Caco-2 (cell line): ENCODE measurements around the gene PRKCB. TPM values are rescaled to one million over a fixed set of nuclear protein-coding genes. Genes with fewer than 3 reads are reported as not detected.

Experiments used
- BruUV-seq: library from RNA; stranded (reverse); fragments of 400-500 nt; replicated peaks from 2 replicates; lab custom pipeline; 2021; lab: Mats Ljungman, UMichigan
- CTCF ChIA-PET: fragments of 300-600 bp; sonication (Branson Sonifier 250); formaldehyde crosslinking; loops from one replicate; lab custom pipeline; 2022; ENCODE audit warnings: antibody characterized with exemption; lab: Charles Lee
- POLR2A ChIA-PET: fragments of 300-600 bp; sonication (Branson Sonifier 250); formaldehyde crosslinking; loops from one replicate; lab custom pipeline; 2022; ENCODE audit warnings: antibody characterized with exemption; lab: Charles Lee
- DNase-seq, 2 experiments: peaks; one replicate each; pipeline versions ENCODE4 v3.0.0 to v3.0.0-alpha.2; 2020 to 2022
- H3K27me3 ChIP-seq: replicated peaks from 2 replicates; pipeline ENCODE4 v1.6.0; 2011; ENCODE audit warnings: low read length; ENCODE audit not compliant: control insufficient read depth, insufficient read depth
- H3K36me3 ChIP-seq: 2 replicates; pipeline ENCODE4 v1.5.1; 2011; ENCODE audit warnings: low read length; ENCODE audit not compliant: control insufficient read depth, insufficient read depth
- H3K4me1 ChIP-seq: fragments of 250-450 bp; sonication (Bioruptor Pico); 2 replicates; pipeline ENCODE4 v1.5.1; 2020; ENCODE audit warnings: mild to moderate bottlenecking
- H3K4me3 ChIP-seq: 2 replicates; pipeline ENCODE4 v1.5.1; 2011; ENCODE audit warnings: low read depth, mild to moderate bottlenecking, control low read depth, low read length
- H3K9me3 ChIP-seq: fragments of 250-450 bp; sonication (Bioruptor Pico); 2 replicates; pipeline ENCODE4 v1.5.1; 2020; ENCODE audit warnings: mild to moderate bottlenecking, moderate library complexity
- H3K27ac Mint-ChIP-seq: one replicate; pipeline ENCODE4 v1.8.0; 2022; ENCODE audit warnings: mixed read lengths; ENCODE audit not compliant: unreplicated experiment
- H3K27me3 Mint-ChIP-seq: one replicate; pipeline ENCODE4 v1.8.0; 2022; ENCODE audit warnings: mixed read lengths; ENCODE audit not compliant: insufficient read depth, unreplicated experiment
- H3K36me3 Mint-ChIP-seq: one replicate; pipeline ENCODE4 v1.8.0; 2022; ENCODE audit warnings: mild to moderate bottlenecking, mixed read lengths; ENCODE audit not compliant: insufficient read depth, unreplicated experiment
- H3K4me1 Mint-ChIP-seq: one replicate; pipeline ENCODE4 v1.8.0; 2022; ENCODE audit warnings: low read depth, mixed read lengths; ENCODE audit not compliant: unreplicated experiment
- H3K4me3 Mint-ChIP-seq: one replicate; pipeline ENCODE4 v1.8.0; 2022; ENCODE audit warnings: mild to moderate bottlenecking, moderate library complexity, mixed read lengths; ENCODE audit not compliant: unreplicated experiment
- H3K9me3 Mint-ChIP-seq: one replicate; pipeline ENCODE4 v1.8.0; 2022; ENCODE audit warnings: mixed read lengths; ENCODE audit not compliant: unreplicated experiment
- CTCF ChIP-seq, 2 experiments: fragments of 200-600 bp in 1 of 2; IDR thresholded peaks; 1 replicate in 1 of 2; 2 replicates in 1 of 2; pipeline versions ENCODE4 v1.5.1 to v1.8.0; 2011 to 2022; ENCODE audit warnings: antibody characterized with exemption in 1 of 2, control low read depth in 1 of 2, inconsistent platforms in 1 of 2, low read depth in 1 of 2, low read length in 1 of 2, mild to moderate bottlenecking in 1 of 2, moderate library complexity in 1 of 2; ENCODE audit not compliant: insufficient read depth in 1 of 2, severe bottlenecking in 1 of 2, unreplicated experiment in 1 of 2
- intact Hi-C: fragments of 100-400 bp; cut with micrococcal nuclease; formaldehyde crosslinking; loops from one replicate; pipeline ENCODE4 v1.10.0; 2022; ENCODE audit not compliant: unreplicated experiment
- total RNA-seq: library from RNA; stranded (reverse); gene quantifications from 2 replicates; pipeline ENCODE4 v1.2.3, GENCODE V29; 2022

The PRKCB gene
- total RNA-seq, 1 experiment from 2014 or later = not detected

- CTCF ChIA-PET = interaction anchor here (0.5 to 1.7 kb wide), 9 partner anchors 17 to 434 kb away, joined by 3 to 11 read pairs (median 3); no protein-coding TSS in a partner anchor
- POLR2A ChIA-PET = no interaction called here
- H3K4me3 ChIP-seq = no peak overlapping the region
- H3K4me1 Mint-ChIP-seq = no peaks in the 10 kb centered on the region
- DNase-seq = peak; percentile 11 to 38
- H3K36me3 Mint-ChIP-seq = no peaks in the 10 kb centered on the region
- H3K36me3 ChIP-seq = no peaks in the 10 kb centered on the region
- H3K27me3 ChIP-seq = no peaks in the 10 kb centered on the region; the same call in 1 of the 2 replicates
- TF ChIP-seq CTCF (IDR thresholded peaks at IDR 0.05; ENCODE audit: insufficient read depth in 1 of 2, low read depth in 1 of 2, low read length in 1 of 2, severe bottlenecking in 1 of 2, unreplicated experiment in 1 of 2) = peak; percentile 34 to 52
- no TSS peak for BruUV-seq
- H3K4me1 ChIP-seq = no peaks in the 10 kb centered on the region
- no peak overlapping the region for H3K27ac Mint-ChIP-seq
- no peaks in the 10 kb centered on the region for H3K9me3 Mint-ChIP-seq
- no peaks in the 10 kb centered on the region for H3K9me3 ChIP-seq
- intact Hi-C loops = no loop called here
- H3K4me3 Mint-ChIP-seq = no peak overlapping the region
- peaks cover 10% of the 10 kb centered on the region for H3K27me3 Mint-ChIP-seq
Observed at GRCh38 chr16:24070851-24071250, 235.1 kb downstream of the PRKCB start.

DNA sequence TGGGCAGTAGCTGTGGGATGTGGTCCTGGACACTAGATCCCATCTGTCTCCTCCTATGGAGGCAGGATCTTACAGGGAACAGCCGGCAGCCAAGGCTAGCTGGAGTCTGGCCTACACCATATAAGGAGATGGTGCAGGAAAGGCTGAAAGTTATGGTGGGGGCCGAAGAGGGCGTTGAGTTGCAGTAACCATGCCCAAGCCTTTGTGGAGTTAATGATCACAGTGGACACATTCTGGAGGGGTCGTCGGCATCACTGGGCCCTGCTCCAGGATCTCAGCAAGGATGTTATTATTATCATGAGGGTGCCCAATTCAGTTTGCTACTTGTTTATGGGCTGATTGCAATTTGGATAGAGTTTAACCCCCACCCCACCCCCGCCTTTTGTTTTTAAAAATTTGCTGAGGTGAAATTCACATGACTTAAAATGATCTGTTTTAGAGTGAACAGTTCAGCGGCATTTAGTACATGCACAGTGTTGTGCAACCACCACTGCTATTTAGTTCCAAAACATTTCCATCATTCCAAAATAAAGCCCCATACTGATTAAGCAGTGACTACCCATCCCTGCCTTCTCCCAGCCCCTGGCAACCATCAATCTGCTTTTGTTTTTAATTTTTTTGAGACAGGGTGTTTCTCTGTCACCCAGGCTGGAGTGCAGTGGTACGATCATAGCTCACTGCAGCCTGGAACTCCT, 236.0 kb downstream of the PRKCB start:
- H3K27me3 ChIP-seq = no peaks in the 10 kb centered on the region; the same call in 1 of the 2 replicates
- intact Hi-C loops = no loop called here

GRCh38 chr16:24073321-24073720, 237.5 kb downstream of the PRKCB start:
- DNase-seq = no peak
- peaks cover 14% of the 10 kb centered on the region for H3K27me3 Mint-ChIP-seq
- no peaks in the 10 kb centered on the region for H3K9me3 ChIP-seq
- H3K9me3 Mint-ChIP-seq = no peaks in the 10 kb centered on the region
- no peaks in the 10 kb centered on the region for H3K4me1 Mint-ChIP-seq
- no peaks in the 10 kb centered on the region; the same call in 1 of the 2 replicates for H3K27me3 ChIP-seq
- POLR2A ChIA-PET = no interaction called here
- H3K27ac Mint-ChIP-seq = no peak overlapping the region
- H3K4me1 ChIP-seq = no peaks in the 10 kb centered on the region
- CTCF ChIA-PET = no interaction called here
- H3K4me3 ChIP-seq = no peak overlapping the region
- no peak for TF ChIP-seq CTCF (IDR thresholded peaks at IDR 0.05; ENCODE audit: insufficient read depth in 1 of 2, low read depth in 1 of 2, low read length in 1 of 2, severe bottlenecking in 1 of 2, unreplicated experiment in 1 of 2)
- no peaks in the 10 kb centered on the region for H3K36me3 ChIP-seq
- H3K4me3 Mint-ChIP-seq = no peak overlapping the region
- no TSS peak for BruUV-seq
- H3K36me3 Mint-ChIP-seq = no peaks in the 10 kb centered on the region
- intact Hi-C loops = no loop called here

More for the DNA sequence above, 236.0 kb downstream of the PRKCB start:
- H3K36me3 ChIP-seq = no peaks in the 10 kb centered on the region
- H3K4me1 ChIP-seq = no peaks in the 10 kb centered on the region
- Mint-ChIP-seq H3K27me3 (peaks cover 10% of the 10 kb centered on the region), H3K27ac (no peak overlapping the region), H3K9me3 (no peaks in the 10 kb centered on the region), H3K4me3 (no peak overlapping the region), H3K36me3 (no peaks in the 10 kb centered on the region), H3K4me1 (no peaks in the 10 kb centered on the region)
- H3K4me3 ChIP-seq = no peak overlapping the region
- no peak for DNase-seq
- no peak for TF ChIP-seq CTCF (IDR thresholded peaks at IDR 0.05; ENCODE audit: insufficient read depth in 1 of 2, low read depth in 1 of 2, low read length in 1 of 2, severe bottlenecking in 1 of 2, unreplicated experiment in 1 of 2)
- ChIA-PET POLR2A (no interaction called here), CTCF (interaction anchor here (1.1 to 1.7 kb wide), 2 partner anchors 26 to 433 kb away, joined by 3 to 11 read pairs; no protein-coding TSS in a partner anchor)
- BruUV-seq = no TSS peak
- H3K9me3 ChIP-seq = no peaks in the 10 kb centered on the region
